Panc1 (cell line): Measurements from ENCODE around the gene JAZF1. TPM values are rescaled to one million over a fixed set of nuclear protein-coding genes. Genes with fewer than 3 reads are reported as not detected.
"Not testable (repeated sequence)": the region's sequence is repeated elsewhere in the genome, so short reads cannot be mapped to it uniquely, and the experiment has no call there.

Experiments used
- ATAC-seq: fragments of 200-7000 bp; cut with Tn5 transposase; 2 replicates; pipeline ENCODE4 v1.9.1; 2020; ENCODE audit warnings: mild to moderate bottlenecking, moderate library complexity
- BruUV-seq: library from RNA; stranded (reverse); fragments of 400-500 nt; replicated peaks from 2 replicates; lab custom pipeline; 2021; lab: Mats Ljungman, UMichigan
- CTCF ChIA-PET: fragments of 300-600 bp; sonication (Branson Sonifier 250); formaldehyde crosslinking; loops from one replicate; lab custom pipeline; 2022; ENCODE audit warnings: antibody characterized with exemption; lab: Charles Lee
- POLR2A ChIA-PET: fragments of 300-600 bp; sonication (Branson Sonifier 250); formaldehyde crosslinking; loops from one replicate; lab custom pipeline; 2022; ENCODE audit warnings: antibody characterized with exemption; lab: Charles Lee
- DNase-seq: peaks from one replicate; pipeline ENCODE4 v3.0.0-alpha.2; 2010; ENCODE audit warnings: low read depth, low spot score
- H3K27ac ChIP-seq: 2 replicates; pipeline ENCODE4 v1.5.1; 2011; ENCODE audit warnings: mild to moderate bottlenecking, low read length, inconsistent platforms
- H3K27me3 ChIP-seq: fragments of 200-500 bp; sonication (Bioruptor generic); 2 replicates; pipeline ENCODE4 v1.6.0; 2014; ENCODE audit warnings: low read length, inconsistent platforms; ENCODE audit not compliant: control insufficient read depth, insufficient read depth
- H3K36me3 ChIP-seq: fragments of 200-500 bp; sonication (Bioruptor generic); 2 replicates; pipeline ENCODE4 v1.5.1; 2014; ENCODE audit warnings: inconsistent platforms, mild to moderate bottlenecking, low read length, moderate library complexity; ENCODE audit not compliant: control insufficient read depth, insufficient read depth
- H3K4me1 ChIP-seq: 2 replicates; pipeline ENCODE4 v1.5.1; 2011; ENCODE audit warnings: inconsistent platforms, mild to moderate bottlenecking, low read length, moderate library complexity; ENCODE audit not compliant: control insufficient read depth, insufficient read depth
- H3K4me3 ChIP-seq, 2 experiments: 2 replicates each; pipeline ENCODE4 v1.5.1; 2011 to 2012; ENCODE audit warnings: low read depth in 2 of 2, low read length in 2 of 2, mild to moderate bottlenecking in 2 of 2, inconsistent platforms in 1 of 2, moderate library complexity in 1 of 2
- H3K9me3 ChIP-seq: fragments of 200-500 bp; sonication (Bioruptor generic); 2 replicates; pipeline ENCODE4 v1.5.1; 2014; ENCODE audit warnings: low read depth, mild to moderate bottlenecking, inconsistent platforms, low read length, moderate library complexity; ENCODE audit not compliant: control insufficient read depth, insufficient read depth
- POLR2AphosphoS5 ChIP-seq: IDR thresholded peaks from 2 replicates; pipeline ENCODE4 v1.6.1; 2012; ENCODE audit warnings: mild to moderate bottlenecking, low read depth, low read length, moderate library complexity
- SIN3A ChIP-seq: IDR thresholded peaks from 2 replicates; pipeline ENCODE4 v1.6.1; 2012; ENCODE audit warnings: low read depth, mild to moderate bottlenecking, low read length, moderate library complexity, borderline replicate concordance; ENCODE audit not compliant: insufficient read depth
- TCF7L2 ChIP-seq: IDR thresholded peaks from 2 replicates; pipeline ENCODE4 v1.6.1; 2011; ENCODE audit warnings: mild to moderate bottlenecking, low read depth, low read length, inconsistent platforms
- in situ Hi-C: cut with HindIII; loops from 2 replicates; pipeline ENCODE4 v1.10.0; 2016; ENCODE audit warnings: low sequenced_read_pairs, low pct_unique_long_range_greater_than_20kb
- intact Hi-C: fragments of 100-400 bp; cut with micrococcal nuclease; formaldehyde crosslinking; loops from one replicate; pipeline ENCODE4 v1.10.0; 2022; ENCODE audit not compliant: unreplicated experiment
- total RNA-seq: library from RNA; stranded (reverse); gene quantifications from one replicate; pipeline ENCODE4 v1.2.1, GENCODE V29; 2021; ENCODE audit not compliant: unreplicated experiment
- TF ChIP-seq, protein P1 (sequence below): fragments of 450-650 bp; IDR thresholded peaks from 2 replicates; pipeline ENCODE4 v1.5.1; 2017; ENCODE audit warnings: mild to moderate bottlenecking
- TF ChIP-seq, protein P2 (sequence below), 2 experiments: IDR thresholded peaks; 2 replicates each; pipeline ENCODE4 v1.6.1; 2011 to 2012; ENCODE audit warnings: low read depth in 2 of 2, control low read depth in 1 of 2, low read length in 1 of 2, mild to moderate bottlenecking in 1 of 2, moderate library complexity in 1 of 2; ENCODE audit not compliant: insufficient read depth in 1 of 2

The JAZF1 gene
- total RNA-seq, 1 experiment from 2014 or later: 8.8 TPM

DNA sequence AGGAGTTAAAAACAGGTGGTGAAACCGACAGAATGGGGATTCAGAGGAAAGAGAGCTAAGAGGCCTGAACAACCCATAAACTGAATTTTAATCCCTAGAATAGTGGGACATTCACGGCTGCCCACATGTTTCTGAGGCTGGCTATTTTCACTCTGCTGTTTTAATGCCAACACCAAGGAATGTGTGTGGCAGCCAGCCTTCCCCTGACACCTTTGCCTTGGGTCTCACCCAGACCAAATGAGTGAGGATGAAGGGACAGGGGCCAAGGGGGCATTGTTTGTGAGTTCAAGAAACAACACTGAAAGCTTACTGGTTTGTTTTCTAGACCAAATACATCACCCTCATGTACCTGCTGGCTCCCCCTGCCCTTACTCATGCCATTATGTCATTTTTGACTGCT is 164.3 kb downstream of the JAZF1 start:
- Histone ChIP-seq H3K36me3 (no peaks in the 10 kb centered on the region), H3K27ac (no peak overlapping the region), H3K9me3 (no peaks in the 10 kb centered on the region), H3K4me3 (no peak overlapping the region), H3K27me3 (no peaks in the 10 kb centered on the region), H3K4me1 (peaks cover 8% of the 10 kb centered on the region)
- no TSS peak for BruUV-seq
- TF ChIP-seq, protein P1, sequence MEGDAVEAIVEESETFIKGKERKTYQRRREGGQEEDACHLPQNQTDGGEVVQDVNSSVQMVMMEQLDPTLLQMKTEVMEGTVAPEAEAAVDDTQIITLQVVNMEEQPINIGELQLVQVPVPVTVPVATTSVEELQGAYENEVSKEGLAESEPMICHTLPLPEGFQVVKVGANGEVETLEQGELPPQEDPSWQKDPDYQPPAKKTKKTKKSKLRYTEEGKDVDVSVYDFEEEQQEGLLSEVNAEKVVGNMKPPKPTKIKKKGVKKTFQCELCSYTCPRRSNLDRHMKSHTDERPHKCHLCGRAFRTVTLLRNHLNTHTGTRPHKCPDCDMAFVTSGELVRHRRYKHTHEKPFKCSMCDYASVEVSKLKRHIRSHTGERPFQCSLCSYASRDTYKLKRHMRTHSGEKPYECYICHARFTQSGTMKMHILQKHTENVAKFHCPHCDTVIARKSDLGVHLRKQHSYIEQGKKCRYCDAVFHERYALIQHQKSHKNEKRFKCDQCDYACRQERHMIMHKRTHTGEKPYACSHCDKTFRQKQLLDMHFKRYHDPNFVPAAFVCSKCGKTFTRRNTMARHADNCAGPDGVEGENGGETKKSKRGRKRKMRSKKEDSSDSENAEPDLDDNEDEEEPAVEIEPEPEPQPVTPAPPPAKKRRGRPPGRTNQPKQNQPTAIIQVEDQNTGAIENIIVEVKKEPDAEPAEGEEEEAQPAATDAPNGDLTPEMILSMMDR: no peak
- TF ChIP-seq TCF7L2: no peak
- TF ChIP-seq POLR2AphosphoS5: no peak
- no peak for TF ChIP-seq SIN3A
- TF ChIP-seq, protein P2, sequence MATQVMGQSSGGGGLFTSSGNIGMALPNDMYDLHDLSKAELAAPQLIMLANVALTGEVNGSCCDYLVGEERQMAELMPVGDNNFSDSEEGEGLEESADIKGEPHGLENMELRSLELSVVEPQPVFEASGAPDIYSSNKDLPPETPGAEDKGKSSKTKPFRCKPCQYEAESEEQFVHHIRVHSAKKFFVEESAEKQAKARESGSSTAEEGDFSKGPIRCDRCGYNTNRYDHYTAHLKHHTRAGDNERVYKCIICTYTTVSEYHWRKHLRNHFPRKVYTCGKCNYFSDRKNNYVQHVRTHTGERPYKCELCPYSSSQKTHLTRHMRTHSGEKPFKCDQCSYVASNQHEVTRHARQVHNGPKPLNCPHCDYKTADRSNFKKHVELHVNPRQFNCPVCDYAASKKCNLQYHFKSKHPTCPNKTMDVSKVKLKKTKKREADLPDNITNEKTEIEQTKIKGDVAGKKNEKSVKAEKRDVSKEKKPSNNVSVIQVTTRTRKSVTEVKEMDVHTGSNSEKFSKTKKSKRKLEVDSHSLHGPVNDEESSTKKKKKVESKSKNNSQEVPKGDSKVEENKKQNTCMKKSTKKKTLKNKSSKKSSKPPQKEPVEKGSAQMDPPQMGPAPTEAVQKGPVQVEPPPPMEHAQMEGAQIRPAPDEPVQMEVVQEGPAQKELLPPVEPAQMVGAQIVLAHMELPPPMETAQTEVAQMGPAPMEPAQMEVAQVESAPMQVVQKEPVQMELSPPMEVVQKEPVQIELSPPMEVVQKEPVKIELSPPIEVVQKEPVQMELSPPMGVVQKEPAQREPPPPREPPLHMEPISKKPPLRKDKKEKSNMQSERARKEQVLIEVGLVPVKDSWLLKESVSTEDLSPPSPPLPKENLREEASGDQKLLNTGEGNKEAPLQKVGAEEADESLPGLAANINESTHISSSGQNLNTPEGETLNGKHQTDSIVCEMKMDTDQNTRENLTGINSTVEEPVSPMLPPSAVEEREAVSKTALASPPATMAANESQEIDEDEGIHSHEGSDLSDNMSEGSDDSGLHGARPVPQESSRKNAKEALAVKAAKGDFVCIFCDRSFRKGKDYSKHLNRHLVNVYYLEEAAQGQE (IDR thresholded peaks at IDR 0.05; ENCODE audit: insufficient read depth in 1 of 2, low read depth in 2 of 2, low read length in 1 of 2): no peak
- no peak for DNase-seq
- CTCF ChIA-PET: no interaction called here
- POLR2A ChIA-PET: no interaction called here
- no peak for ATAC-seq
- intact Hi-C loops (loop anchor here (5.0 kb wide), 1 partner anchor 89 kb away; no protein-coding TSS in a partner anchor), in situ Hi-C loops (no loop called here)

DNA sequence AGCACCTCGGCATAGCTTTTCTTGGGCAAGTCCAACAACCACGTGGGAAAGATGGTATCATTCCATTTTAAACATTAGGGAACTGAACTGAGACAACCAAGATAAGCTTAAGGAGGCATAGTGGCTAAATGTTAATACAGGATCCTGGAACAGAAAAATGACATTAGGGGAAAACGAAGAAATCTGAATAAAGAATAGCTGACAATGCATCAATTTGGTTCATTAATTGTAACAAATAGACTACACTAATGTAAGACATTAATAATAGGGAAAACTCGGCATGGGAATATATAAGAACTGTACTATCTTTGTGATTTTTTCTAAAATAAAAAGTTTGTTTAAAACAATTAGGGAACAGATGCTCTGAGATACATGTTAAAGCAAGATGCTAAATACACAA is 165.4 kb downstream of the JAZF1 start:
- in situ Hi-C loops (no loop called here), intact Hi-C loops (loop anchor here (5.0 kb wide), 1 partner anchor 88 kb away; no protein-coding TSS in a partner anchor)
- H3K36me3 ChIP-seq: no peaks in the 10 kb centered on the region
- no peak for DNase-seq
- peaks cover 4% of the 10 kb centered on the region for H3K4me1 ChIP-seq
- no peak overlapping the region for H3K4me3 ChIP-seq
- ChIA-PET POLR2A (no interaction called here), CTCF (no interaction called here)
- no peak for TF ChIP-seq POLR2AphosphoS5
- TF ChIP-seq TCF7L2: no peak
- TF ChIP-seq, protein P2 (IDR thresholded peaks at IDR 0.05; ENCODE audit: insufficient read depth in 1 of 2, low read depth in 2 of 2, low read length in 1 of 2): no peak
- TF ChIP-seq, protein P1: no peak
- no peak for TF ChIP-seq SIN3A
- BruUV-seq: no TSS peak
- ATAC-seq: no peak
- H3K27ac ChIP-seq: no peak overlapping the region
- H3K27me3 ChIP-seq: no peaks in the 10 kb centered on the region
- no peaks in the 10 kb centered on the region for H3K9me3 ChIP-seq

DNA sequence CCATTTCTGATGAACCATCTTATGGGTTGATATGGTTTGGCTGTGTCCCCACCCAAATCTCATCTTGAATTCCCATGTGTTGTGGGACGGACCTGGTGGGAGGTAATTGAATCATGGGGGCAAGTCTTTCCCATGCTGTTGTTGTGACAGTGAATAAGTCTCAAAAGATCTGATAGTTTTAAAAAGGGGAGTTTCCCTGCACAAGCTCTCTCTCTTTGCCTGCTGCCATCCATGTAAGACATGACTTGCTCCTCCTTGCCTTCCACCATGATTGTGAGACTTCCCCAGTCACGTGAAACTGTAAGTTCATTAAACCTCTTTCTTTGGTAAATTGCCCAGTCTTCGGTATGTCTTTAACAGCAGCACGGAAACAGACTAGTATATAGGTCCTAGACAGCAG is 166.3 kb downstream of the JAZF1 start:
- H3K27ac ChIP-seq, ATAC-seq, DNase-seq, H3K9me3 ChIP-seq, H3K4me1 ChIP-seq, H3K27me3 ChIP-seq, POLR2A ChIA-PET, H3K36me3 ChIP-seq, CTCF ChIA-PET, BruUV-seq, H3K4me3 ChIP-seq, in situ Hi-C loops: not testable (repeated sequence)
- intact Hi-C loops: loop anchor here (5.0 kb wide), 1 partner anchor 77 kb away; no protein-coding TSS in a partner anchor
